ENCODE results near the gene PIM2. TPM values are rescaled to one million over a fixed set of nuclear protein-coding genes. Genes with fewer than 3 reads are reported as not detected.
A peak's percentile ranks its signal among the peaks of the same experiment; 100 is the strongest.

PIM2 gene
- total and polyA plus RNA-seq, 9 of the 15 experiments (the other 6 are each of a cell fraction or from before 2014, with no cell fraction given) = 67.6 to 191 (median 108) TPM

- in situ Hi-C loops (cut with MboI) = no loop called here
- Histone ChIP-seq H2AFZ (ENCODE audit: low read depth, low read length) (0 out of 2 replicates have a peak overlapping the region, but pooled peaks have one; percentile 32), H3K36me3 (ENCODE audit: control insufficient read depth, insufficient read depth, low read length) (no peaks in the 10 kb centered on the region), H3K9ac (ENCODE audit: insufficient read depth in 1 of 2, low read depth in 2 of 2, low read length in 2 of 2) (no peak overlapping the region), H3K4me3 (no peak overlapping the region), H3K27me3 (ENCODE audit: control insufficient read depth in 2 of 2, insufficient read depth in 2 of 2, low read length in 2 of 2) (no peaks in the 10 kb centered on the region), H3K27ac (ENCODE audit: extremely low read depth, low read depth, low read length) (no peak overlapping the region), H4K20me1 (replicated peaks; ENCODE audit: control insufficient read depth, insufficient read depth, low read length) (no peaks in the 10 kb centered on the region), H3K4me1 (replicated peaks in 1 of 2; ENCODE audit: control insufficient read depth in 2 of 2, insufficient read depth in 2 of 2, low read length in 2 of 2) (peaks cover 2 to 13% of the 10 kb centered on the region in 2 experiments; a peak in 4 of 5 replicates), H3K4me2 (ENCODE audit: insufficient read depth, low read length) (peak overlapping the region; percentile 39), H3K9me1 (ENCODE audit: control insufficient read depth, insufficient read depth, low read length) (no peaks in the 10 kb centered on the region), H3K79me2 (ENCODE audit: control insufficient read depth, insufficient read depth, low read length) (no peaks in the 10 kb centered on the region), H3K9me3 (replicated peaks; ENCODE audit: control insufficient read depth, insufficient read depth, low read depth, low read length) (no peaks in the 10 kb centered on the region)
- BruUV-seq (replicated peaks) = no TSS peak
- WGBS (ENCODE audit: insufficient coverage, low coverage, missing lambda C conversion rate) = 2% methylated on average over 4 of the region's 4 CpGs
- DNase-seq (ENCODE audit: extremely low read depth in 1 of 4, low spot score in 3 of 4) (peak in 3 of 4 experiments; percentile 8 to 57 (median 39)), FAIRE-seq (peak; percentile 86), ATAC-seq (peak; percentile 77)
- POLR2A ChIA-PET = no interaction called here
- CTCF ChIA-PET (ENCODE audit: low intra/inter-chr PET ratio) = no interaction called here
- intact Hi-C loops (cut with micrococcal nuclease) = loop anchor here (5.0 kb wide), 1 partner anchor 33 kb away; the partner anchor contains the start of genes PQBP1 and TIMM17B
- peak; percentile 92; the same call in 1 of the 2 replicates for TF ChIP-seq ESRRA (IDR thresholded peaks at IDR 0.05; ENCODE audit: borderline replicate concordance, low read depth)
- peak; percentile 64 for TF ChIP-seq ARID1B (IDR thresholded peaks at IDR 0.05)
- no peak for TF ChIP-seq RBM14 (IDR thresholded peaks at IDR 0.05; ENCODE audit: borderline replicate concordance, insufficient read depth, low read depth, low read length)
- no peak for TF ChIP-seq TEAD2 (tag; IDR thresholded peaks at IDR 0.05)
- TF ChIP-seq CBFA2T3 (IDR thresholded peaks at IDR 0.05) = peak; percentile 59
- TF ChIP-seq DPF2 (IDR thresholded peaks at IDR 0.05) = peak; percentile 65
- TF ChIP-seq NR3C1 (CRISPR knock-in tag; IDR thresholded peaks at IDR 0.05) = no peak
- TF ChIP-seq RNF2 (IDR thresholded peaks at IDR 0.05) = peak; percentile 58
- TF ChIP-seq SMAD3 (CRISPR knock-in tag; conservative IDR thresholded peaks at IDR 0.05) = 0 out of 2 replicates have a peak, but pooled peaks have one; percentile 47
- peak; percentile 89 for TF ChIP-seq ETV1 (tag; conservative IDR thresholded peaks at IDR 0.05; ENCODE audit: low read depth)
- TF ChIP-seq KAT8 (IDR thresholded peaks at IDR 0.05; ENCODE audit: low read depth) = no peak
- TF ChIP-seq CCNT2 (IDR thresholded peaks at IDR 0.05; ENCODE audit: borderline replicate concordance, extremely low read depth, insufficient read length, low read depth, low read length) = peak; percentile 61
- TF ChIP-seq, protein P1, sequence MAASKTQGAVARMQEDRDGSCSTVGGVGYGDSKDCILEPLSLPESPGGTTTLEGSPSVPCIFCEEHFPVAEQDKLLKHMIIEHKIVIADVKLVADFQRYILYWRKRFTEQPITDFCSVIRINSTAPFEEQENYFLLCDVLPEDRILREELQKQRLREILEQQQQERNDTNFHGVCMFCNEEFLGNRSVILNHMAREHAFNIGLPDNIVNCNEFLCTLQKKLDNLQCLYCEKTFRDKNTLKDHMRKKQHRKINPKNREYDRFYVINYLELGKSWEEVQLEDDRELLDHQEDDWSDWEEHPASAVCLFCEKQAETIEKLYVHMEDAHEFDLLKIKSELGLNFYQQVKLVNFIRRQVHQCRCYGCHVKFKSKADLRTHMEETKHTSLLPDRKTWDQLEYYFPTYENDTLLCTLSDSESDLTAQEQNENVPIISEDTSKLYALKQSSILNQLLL (CRISPR knock-in tag; IDR thresholded peaks at IDR 0.05; ENCODE audit: borderline replicate concordance) = no peak
- TF ChIP-seq NFIC (IDR thresholded peaks at IDR 0.05) = peak; percentile 84
- peak; percentile 69; the same call in 1 of the 2 replicates for TF ChIP-seq TEAD4 (IDR thresholded peaks at IDR 0.05; ENCODE audit: low read length)
- no peak for TF ChIP-seq TEAD4 (CRISPR knock-in tag; IDR thresholded peaks at IDR 0.05; ENCODE audit: borderline replicate concordance)
- TF ChIP-seq RBFOX2 (IDR thresholded peaks at IDR 0.05; ENCODE audit: low read depth, low read length) = no peak
- TF ChIP-seq RCOR1 (IDR thresholded peaks at IDR 0.05; ENCODE audit: borderline replicate concordance in 1 of 2, low read depth in 2 of 2, low read length in 2 of 2) = peak in 1 of 2 experiments; percentile 90; a peak in 2 of 4 replicates
- TF ChIP-seq MLLT1 (IDR thresholded peaks at IDR 0.05) = 0 out of 4 replicates have a peak, but pooled peaks of 1 of the 2 experiments have one; percentile 12
- peak; percentile 66; the same call in 1 of the 2 replicates for TF ChIP-seq SMARCA4 (IDR thresholded peaks at IDR 0.05)
- TF ChIP-seq TCFL5 (CRISPR knock-in tag; conservative IDR thresholded peaks at IDR 0.05) = no peak
- TF ChIP-seq JUND (IDR thresholded peaks at IDR 0.05; ENCODE audit: borderline replicate concordance, low read depth, low read length) = peak; percentile 18; the same call in 1 of the 2 replicates
- peak; percentile 49; the same call in 1 of the 3 replicates for TF ChIP-seq JUND (tag; IDR thresholded peaks at IDR 0.05; ENCODE audit: borderline replicate concordance, low read depth, low read length)
Measured at GRCh38 chrX:48864210-48864609, 54.6 kb downstream of the PIM2 start.

All from K562 (cell line).